Measurements from ENCODE around the gene SORBS1. TPM values are rescaled to one million over a fixed set of nuclear protein-coding genes. Genes with fewer than 3 reads are reported as not detected.
"Not testable (repeated sequence)": the region's sequence is repeated elsewhere in the genome, so short reads cannot be mapped to it uniquely, and the experiment has no call there.

Gene SORBS1
- total and polyA plus RNA-seq, 8 donors: 11.4 to 25.6 (median 16.8) TPM

GRCh38 chr10:95350830-95351228 is 210.3 kb downstream of the SORBS1 start:
- WGBS, 2 donors: 19 to 22% methylated on average over 2 of the region's 2 CpGs
- ATAC-seq: peak; percentile 29 to 77 (median 58)
- Histone ChIP-seq H3K27me3 (no peaks in the 10 kb centered on the region), H3K27ac (peak overlapping the region in 3 of 4 donors; percentile 3 to 23 (median 12)), H3K4me1 (peaks cover 13 to 19% (median 14%) of the 10 kb centered on the region in 3 donors), H3K9me3 (no peaks in the 10 kb centered on the region), H3K36me3 (no peaks in the 10 kb centered on the region), H3K4me3 (no peak overlapping the region)
- DNase-seq: peak in 1 of 6 donors; percentile 41
- intact Hi-C loops (cut with DNase I): no loop called here
- no peak for FAIRE-seq
- TF ChIP-seq CTCF (IDR thresholded peaks at IDR 0.05): no peak

- Histone ChIP-seq H3K27ac (peak overlapping the region in 3 of 4 donors; percentile 3 to 23 (median 12)), H3K36me3 (no peaks in the 10 kb centered on the region), H3K4me3 (no peak overlapping the region), H3K4me1 (peaks cover 13 to 19% (median 14%) of the 10 kb centered on the region in 3 donors), H3K27me3 (no peaks in the 10 kb centered on the region), H3K9me3 (no peaks in the 10 kb centered on the region)
- WGBS, 2 donors: 25 to 27% methylated on average over 6 of the region's 6 CpGs
- DNase-seq: peak in 1 of 6 donors; percentile 26
- ATAC-seq: peak; percentile 84 to 90 (median 86)
- intact Hi-C loops (cut with DNase I): no loop called here
- FAIRE-seq: no peak
- TF ChIP-seq CTCF (IDR thresholded peaks at IDR 0.05): no peak
Observed at GRCh38 chr10:95350219-95350829, 210.8 kb downstream of the SORBS1 start.

GRCh38 chr10:95347402-95347766 is 213.8 kb downstream of the SORBS1 start:
- not testable (repeated sequence) for FAIRE-seq

GRCh38 chr10:95346715-95347401 is 214.3 kb downstream of the SORBS1 start:
- no peak for DNase-seq
- FAIRE-seq: no peak
- Histone ChIP-seq H3K4me3 (no peak overlapping the region), H3K36me3 (no peaks in the 10 kb centered on the region), H3K4me1 (peaks cover 13 to 19% (median 14%) of the 10 kb centered on the region in 3 donors), H3K27me3 (no peaks in the 10 kb centered on the region), H3K9me3 (no peaks in the 10 kb centered on the region), H3K27ac (peak overlapping the region in 1 of 4 donors; percentile 34)
- ATAC-seq: peak in 2 of 4 donors; percentile 16 to 47
- intact Hi-C loops (cut with DNase I): no loop called here
- WGBS, 2 donors: 84 to 85% methylated on average over 2 of the region's 2 CpGs
- no peak for TF ChIP-seq CTCF (IDR thresholded peaks at IDR 0.05)

More at GRCh38 chr10:95347402-95347766, 213.8 kb downstream of the SORBS1 start:
- H3K36me3 ChIP-seq; H3K27me3 ChIP-seq; DNase-seq; intact Hi-C loops (cut with DNase I); H3K4me3 ChIP-seq; ATAC-seq; H3K9me3 ChIP-seq: not testable (repeated sequence)
- WGBS, 2 donors: 92 to 94% methylated on average over 7 of the region's 7 CpGs
- Histone ChIP-seq H3K4me1 (peaks cover 13 to 19% (median 14%) of the 10 kb centered on the region in 3 donors), H3K27ac (peak overlapping the region in 2 of 4 donors; percentile 19 to 34)

- Histone ChIP-seq H3K27me3 (no peaks in the 10 kb centered on the region), H3K27ac (no peak overlapping the region), H3K4me1 (no peaks in the 10 kb centered on the region), H3K4me3 (no peak overlapping the region), H3K36me3 (no peaks in the 10 kb centered on the region), H3K9me3 (no peaks in the 10 kb centered on the region)
- FAIRE-seq (no peak), DNase-seq (no peak), ATAC-seq (no peak)
- TF ChIP-seq CTCF (IDR thresholded peaks at IDR 0.05): no peak
- intact Hi-C loops (cut with DNase I): no loop called here
- 95 to 98% methylated on average over 6 of the region's 6 CpGs for WGBS, 2 donors
Observed at GRCh38 chr10:95343573-95343972, 217.6 kb downstream of the SORBS1 start.

All from pancreas (tissue), 10 donors.